HG02938 (cell line): ENCODE results near the gene CR2.
"Not testable (repeated sequence)": the region's sequence is repeated elsewhere in the genome, so short reads cannot be mapped to it uniquely, and the experiment has no call there.

Experiments used
- ATAC-seq: cut with Tn5 transposase; IDR thresholded peaks from one replicate; pipeline ENCODE4 v1.9.1; 2021; ENCODE audit warnings: mild to moderate bottlenecking, moderate library complexity; ENCODE audit not compliant: unreplicated experiment

CR2 gene

GRCh38 chr1:207444514-207445217 is 9.5 kb upstream of the CR2 start:
- no peak for ATAC-seq

- ATAC-seq = no peak
Measured at GRCh38 chr1:207453710-207454045, 450 bp upstream of the CR2 start.

- ATAC-seq = peak; percentile 38
Measured at GRCh38 chr1:207455183-207455754, 1.1 kb downstream of the CR2 start.

GRCh38 chr1:207458414-207458813 is 4.3 kb downstream of the CR2 start:
- no peak for ATAC-seq

- ATAC-seq = no peak
Measured at GRCh38 chr1:207459008-207459407, 4.9 kb downstream of the CR2 start.

- no peak for ATAC-seq
Measured at GRCh38 chr1:207461649-207462048, 7.5 kb downstream of the CR2 start.

GRCh38 chr1:207462535-207462934 is 8.4 kb downstream of the CR2 start:
- ATAC-seq = no peak

GRCh38 chr1:207463021-207463420 is 8.9 kb downstream of the CR2 start:
- ATAC-seq = no peak

- ATAC-seq = no peak
Measured at GRCh38 chr1:207463571-207463970, 9.4 kb downstream of the CR2 start.

- ATAC-seq = no peak
Measured at GRCh38 chr1:207470927-207471326, 16.8 kb downstream of the CR2 start.

GRCh38 chr1:207474210-207474609 is 20.1 kb downstream of the CR2 start:
- ATAC-seq = no peak

- no peak for ATAC-seq
Measured at GRCh38 chr1:207486198-207486597, 32.1 kb downstream of the CR2 start.

- ATAC-seq = no peak
Measured at GRCh38 chr1:207487636-207488035, 33.5 kb downstream of the CR2 start.

- ATAC-seq = no peak
Measured at GRCh38 chr1:207493212-207493611, 39.1 kb downstream of the CR2 start.

GRCh38 chr1:207494171-207494570 is 40.0 kb downstream of the CR2 start:
- no peak for ATAC-seq

GRCh38 chr1:207495281-207495680 is 41.2 kb downstream of the CR2 start:
- not testable (repeated sequence) for ATAC-seq

- ATAC-seq = no peak
Measured at GRCh38 chr1:207495801-207496792, 42.0 kb downstream of the CR2 start, which contains the start of gene CR1. Gene CR1, plus strand, starts transcription at chr1:207496157. Its CDS starts 111 bp downstream, at chr1:207496268.

- ATAC-seq = no peak
Measured at GRCh38 chr1:207497941-207498340, 43.8 kb downstream of the CR2 start.

- ATAC-seq = peak; percentile 41
Measured at GRCh38 chr1:207499573-207499972, 45.4 kb downstream of the CR2 start.

GRCh38 chr1:207500306-207500705 is 46.2 kb downstream of the CR2 start:
- no peak for ATAC-seq

- no peak for ATAC-seq
Measured at GRCh38 chr1:207501071-207501470, 46.9 kb downstream of the CR2 start.

GRCh38 chr1:207502726-207503125 is 48.6 kb downstream of the CR2 start:
- no peak for ATAC-seq
